HG02763 (cell line): ENCODE measurements around the gene GREM1.

Experiments used
- ATAC-seq: cut with Tn5 transposase; IDR thresholded peaks from one replicate; pipeline ENCODE4 v1.9.1; 2021; ENCODE audit warnings: mild to moderate bottlenecking, moderate library complexity; ENCODE audit not compliant: unreplicated experiment

Gene GREM1

GRCh38 chr15:32730677-32731654 is 13.2 kb downstream of the GREM1 start:
- ATAC-seq = no peak

- ATAC-seq = no peak
Observed at GRCh38 chr15:32732574-32733157, 14.9 kb downstream of the GREM1 start.

- no peak for ATAC-seq
Observed at GRCh38 chr15:32733281-32733680, 15.5 kb downstream of the GREM1 start.

- no peak for ATAC-seq
Observed at GRCh38 chr15:32735989-32736700, 18.3 kb downstream of the GREM1 start.

- no peak for ATAC-seq
Observed at GRCh38 chr15:32736701-32737061, 18.9 kb downstream of the GREM1 start.

- no peak for ATAC-seq
Observed at GRCh38 chr15:32737304-32737703, 19.5 kb downstream of the GREM1 start.

- no peak for ATAC-seq
Observed at GRCh38 chr15:32738666-32739065, 20.9 kb downstream of the GREM1 start.

GRCh38 chr15:32739522-32740063 is 21.8 kb downstream of the GREM1 start:
- no peak for ATAC-seq

GRCh38 chr15:32743411-32744140 is 25.8 kb downstream of the GREM1 start:
- no peak for ATAC-seq

GRCh38 chr15:32746116-32746857 is 28.5 kb downstream of the GREM1 start:
- ATAC-seq = no peak

GRCh38 chr15:32747921-32748342 is 30.1 kb downstream of the GREM1 start:
- ATAC-seq = no peak

- ATAC-seq = no peak
Observed at GRCh38 chr15:32750979-32751378, 33.2 kb downstream of the GREM1 start.

GRCh38 chr15:32757426-32757825 is 39.6 kb downstream of the GREM1 start:
- no peak for ATAC-seq

- no peak for ATAC-seq
Observed at GRCh38 chr15:32763295-32763694, 45.5 kb downstream of the GREM1 start.

GRCh38 chr15:32765236-32765635 is 47.4 kb downstream of the GREM1 start:
- no peak for ATAC-seq

- no peak for ATAC-seq
Observed at GRCh38 chr15:32766101-32766500, 48.3 kb downstream of the GREM1 start.

- no peak for ATAC-seq
Observed at GRCh38 chr15:32767236-32767635, 49.4 kb downstream of the GREM1 start.

GRCh38 chr15:32774022-32774421 is 56.2 kb downstream of the GREM1 start:
- no peak for ATAC-seq

GRCh38 chr15:32775103-32775502 is 57.3 kb downstream of the GREM1 start:
- no peak for ATAC-seq
